MCF 10A (cell line): ENCODE results near the gene TRAPPC11. TPM values are rescaled to one million over a fixed set of nuclear protein-coding genes. Genes with fewer than 3 reads are reported as not detected.

ENCODE experiments used
- BruUV-seq: library from RNA; stranded (reverse); fragments of 400-500 nt; replicated peaks from 2 replicates; lab custom pipeline; 2021; lab: Mats Ljungman, UMichigan
- CTCF ChIA-PET: fragments of 300-600 bp; sonication (Branson Sonifier 250); formaldehyde crosslinking; extraction: SDS; loops from one replicate; lab custom pipeline; 2021; ENCODE audit warnings: antibody characterized with exemption, inconsistent platforms; lab: Yijun Ruan, JAX
- POLR2A ChIA-PET: fragments of 300-600, 350-650 bp; sonication (Branson Sonifier 250); formaldehyde crosslinking; extraction: SDS; loops from one replicate; lab custom pipeline; 2020; ENCODE audit warnings: antibody characterized with exemption, inconsistent platforms; lab: Yijun Ruan, JAX
- DNase-seq: peaks from one replicate; pipeline ENCODE4 v3.0.0-alpha.2; 2018; ENCODE audit not compliant: unreplicated experiment
- H3K27ac Mint-ChIP-seq: one replicate; pipeline ENCODE4 v1.8.0; 2022; ENCODE audit warnings: mild to moderate bottlenecking, low read depth, mixed read lengths; ENCODE audit not compliant: unreplicated experiment
- H3K27me3 Mint-ChIP-seq: one replicate; pipeline ENCODE4 v1.8.0; 2022; ENCODE audit warnings: mixed read lengths; ENCODE audit not compliant: insufficient read depth, unreplicated experiment
- H3K36me3 Mint-ChIP-seq: one replicate; pipeline ENCODE4 v1.8.0; 2022; ENCODE audit warnings: mild to moderate bottlenecking, moderate library complexity, mixed read lengths; ENCODE audit not compliant: insufficient read depth, unreplicated experiment
- H3K4me1 Mint-ChIP-seq: one replicate; pipeline ENCODE4 v1.8.0; 2022; ENCODE audit warnings: mixed read lengths; ENCODE audit not compliant: insufficient read depth, unreplicated experiment
- H3K4me3 Mint-ChIP-seq: one replicate; pipeline ENCODE4 v1.8.0; 2022; ENCODE audit warnings: mild to moderate bottlenecking, moderate library complexity, mixed read lengths; ENCODE audit not compliant: unreplicated experiment
- H3K9me3 Mint-ChIP-seq: one replicate; pipeline ENCODE4 v1.8.0; 2022; ENCODE audit warnings: mixed read lengths; ENCODE audit not compliant: unreplicated experiment
- CTCF ChIP-seq: fragments of 200-600 bp; IDR thresholded peaks from one replicate; pipeline ENCODE4 v1.8.0; 2022; ENCODE audit warnings: antibody characterized with exemption, mild to moderate bottlenecking; ENCODE audit not compliant: unreplicated experiment
- intact Hi-C: fragments of 100-400 bp; cut with micrococcal nuclease; formaldehyde crosslinking; loops from 2 replicates; pipeline ENCODE4 v1.14.1; 2022
- total RNA-seq: library from RNA; stranded (reverse); gene quantifications from 2 replicates; pipeline ENCODE4 v1.2.3, GENCODE V29; 2022

TRAPPC11 gene
- total RNA-seq, 1 experiment from 2014 or later: 29.4 TPM

- intact Hi-C loops: no loop called here
- Mint-ChIP-seq H3K9me3 (no peaks in the 10 kb centered on the region), H3K4me3 (no peak overlapping the region), H3K27ac (no peak overlapping the region), H3K27me3 (no peaks in the 10 kb centered on the region), H3K36me3 (no peaks in the 10 kb centered on the region), H3K4me1 (peaks cover 13% of the 10 kb centered on the region)
- ChIA-PET CTCF (interaction anchor here (0.6 kb wide), 1 partner anchor 193 kb away, joined by 3 read pairs; no protein-coding TSS in a partner anchor), POLR2A (no interaction called here)
- no peak for TF ChIP-seq CTCF
- no peak for DNase-seq
- BruUV-seq: no TSS peak
Measured at GRCh38 chr4:183733181-183733580, 74.1 kb downstream of the TRAPPC11 start.

DNA sequence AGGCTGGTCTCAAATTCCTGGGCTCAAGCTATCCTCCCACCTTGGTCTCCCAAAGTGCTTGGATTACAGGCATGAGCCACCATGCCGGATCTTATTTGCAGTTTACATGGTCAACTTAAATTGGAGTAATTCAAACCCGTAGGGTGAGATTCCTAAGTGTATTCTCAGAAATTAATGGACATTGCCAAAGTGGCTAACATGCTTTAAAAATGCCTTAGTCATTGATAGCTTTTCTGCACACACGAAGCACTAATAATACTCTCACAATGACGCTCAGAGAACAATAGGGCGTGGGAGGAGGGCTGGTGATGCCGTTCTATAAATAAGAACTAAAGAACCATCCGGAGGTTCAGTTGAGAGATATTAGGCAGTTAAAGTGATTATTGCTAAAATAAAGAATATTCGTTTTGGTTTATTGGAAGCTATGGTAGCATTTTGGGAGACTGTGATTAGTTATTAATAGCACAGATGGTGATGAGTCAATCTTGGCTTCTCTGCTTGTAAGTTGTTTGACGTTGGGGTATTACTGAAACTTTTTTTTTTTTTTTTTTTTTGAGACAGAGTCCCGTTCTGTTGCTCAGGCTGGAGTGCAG lies 79.1 kb downstream of the TRAPPC11 start:
- POLR2A ChIA-PET: interaction anchor here (0.6 to 1.1 kb wide), 5 partner anchors 11 to 795 kb away, joined by 3 to 5 read pairs (median 3); no protein-coding TSS in a partner anchor
- peak; percentile 52 for DNase-seq

DNA sequence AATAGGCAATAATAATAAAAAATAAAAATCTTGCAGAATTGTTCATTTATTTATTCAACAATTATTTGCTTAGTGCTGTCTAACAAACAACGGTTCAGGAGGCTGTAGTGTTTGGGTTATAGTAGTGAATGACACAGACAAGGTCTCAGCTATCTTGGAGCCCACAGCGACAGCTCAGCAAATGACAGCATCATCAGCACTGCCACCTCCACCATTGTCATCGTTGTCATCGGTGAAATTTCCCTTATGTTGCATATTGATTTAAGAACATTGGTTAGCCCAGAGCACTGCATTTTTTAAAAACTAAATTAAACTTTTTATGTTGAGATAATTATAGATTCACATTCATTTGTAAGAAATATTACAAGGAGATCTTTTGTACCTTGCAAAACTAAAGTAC lies 79.9 kb downstream of the TRAPPC11 start:
- no TSS peak for BruUV-seq
- CTCF ChIA-PET: interaction anchor here (0.6 kb wide), 1 partner anchor 23 kb away, joined by 3 read pairs; no protein-coding TSS in a partner anchor
- intact Hi-C loops: no loop called here
- Mint-ChIP-seq H3K4me1 (peaks cover 7% of the 10 kb centered on the region), H3K36me3 (no peaks in the 10 kb centered on the region), H3K4me3 (no peak overlapping the region), H3K27me3 (no peaks in the 10 kb centered on the region), H3K9me3 (no peaks in the 10 kb centered on the region), H3K27ac (no peak overlapping the region)
- TF ChIP-seq CTCF: no peak
- POLR2A ChIA-PET: no interaction called here
- DNase-seq: no peak

More for the DNA sequence above, 79.1 kb downstream of the TRAPPC11 start:
- Mint-ChIP-seq H3K36me3 (no peaks in the 10 kb centered on the region), H3K27ac (no peak overlapping the region), H3K27me3 (no peaks in the 10 kb centered on the region), H3K9me3 (no peaks in the 10 kb centered on the region), H3K4me1 (peaks cover 7% of the 10 kb centered on the region), H3K4me3 (no peak overlapping the region)
- CTCF ChIA-PET: interaction anchor here (0.6 kb wide), 3 partner anchors 22 to 832 kb away, joined by 3 read pairs; no protein-coding TSS in a partner anchor
- intact Hi-C loops: no loop called here
- TF ChIP-seq CTCF: no peak
- no TSS peak for BruUV-seq

GRCh38 chr4:183746305-183747229 lies 87.5 kb downstream of the TRAPPC11 start:
- no peaks in the 10 kb centered on the region for H3K9me3 Mint-ChIP-seq
- no peak for TF ChIP-seq CTCF
- no peak for DNase-seq
- H3K27me3 Mint-ChIP-seq: no peaks in the 10 kb centered on the region
- no TSS peak for BruUV-seq
- H3K4me3 Mint-ChIP-seq: no peak overlapping the region
- ChIA-PET POLR2A (no interaction called here), CTCF (no interaction called here)
- no peak overlapping the region for H3K27ac Mint-ChIP-seq
- intact Hi-C loops: no loop called here
- no peaks in the 10 kb centered on the region for H3K4me1 Mint-ChIP-seq
- H3K36me3 Mint-ChIP-seq: no peaks in the 10 kb centered on the region
